Esophagus muscularis mucosa (tissue), 4 donors: Measurements from ENCODE around the gene UROC1. TPM values are rescaled to one million over a fixed set of nuclear protein-coding genes. Genes with fewer than 3 reads are reported as not detected.

Experiments
- DNase-seq: peaks from one replicate; pipeline ENCODE4 v3.0.0-alpha.2; 2017; ENCODE audit errors: extremely low spot score
- H3K27ac ChIP-seq, 4 donors: fragments of 200-600 bp; sonication (generic); replicated peaks in 1 of 4; 1 replicate in 3 of 4; 2 replicates in 1 of 4; pipeline ENCODE4 v1.5.1; 2016 to 2019; ENCODE audit warnings: mild to moderate bottlenecking in 1 of 4
- H3K27me3 ChIP-seq, 4 donors: fragments of 200-600 bp; sonication (generic); one replicate each; pipeline versions ENCODE4 v1.5.1 to v1.6.0; 2016 to 2019
- H3K36me3 ChIP-seq, 4 donors: fragments of 200-600 bp; sonication (generic); one replicate each; pipeline ENCODE4 v1.5.1; 2016 to 2019
- H3K4me1 ChIP-seq, 4 donors: fragments of 200-600 bp; sonication (generic); one replicate each; pipeline ENCODE4 v1.5.1; 2016 to 2019
- H3K4me3 ChIP-seq, 4 donors: fragments of 200-600 bp; sonication (generic); 1 replicate in 2 of 4; 2 replicates in 2 of 4; pipeline ENCODE4 v1.5.1; 2016 to 2019; ENCODE audit warnings: mild to moderate bottlenecking in 4 of 4, moderate library complexity in 1 of 4
- H3K9me3 ChIP-seq, 4 donors: fragments of 200-600 bp; sonication (generic); 1 replicate in 3 of 4; 2 replicates in 1 of 4; pipeline ENCODE4 v1.5.1; 2016 to 2019
- EP300 ChIP-seq: sonication (generic); formaldehyde crosslinking; IDR thresholded peaks from one replicate; pipeline ENCODE4 v1.6.1; 2017; ENCODE audit warnings: antibody characterized with exemption
- POLR2A ChIP-seq: fragments of 450-650 bp; IDR thresholded peaks from one replicate; pipeline ENCODE4 v1.6.1; 2017; ENCODE audit warnings: antibody characterized with exemption, moderate library complexity, mild to moderate bottlenecking, low read depth
- POLR2AphosphoS5 ChIP-seq, 2 donors: sonication (generic); formaldehyde crosslinking; IDR thresholded peaks; one replicate each; pipeline ENCODE4 v1.6.1; 2017; ENCODE audit warnings: antibody characterized with exemption in 2 of 2
- WGBS: methylation state at CpG from one replicate; pipeline ENCODE4 v1.1.5; 2018; 5-methylcytosine and 5-hydroxymethylcytosine counted together
- intact Hi-C: fragments of 100-400 bp; cut with DNase I; formaldehyde crosslinking; loops from one replicate; pipeline ENCODE4 v1.15.1; 2023
- total RNA-seq, 4 donors: library from RNA; depleted of rRNA; stranded (reverse); fragments of >200 nt; gene quantifications; one replicate each; pipeline versions ENCODE4 v1.1.0 to v1.2.1, GENCODE V29; 2016
- TF ChIP-seq, protein P1 (sequence below), 3 experiments: fragments of 200-600 bp in 2 of 3; fragments of 450-650 bp in 1 of 3; sonication (generic) in 2 of 3; IDR thresholded peaks; one replicate each; pipeline ENCODE4 v1.5.1; 2017 to 2019; ENCODE audit warnings: antibody characterized with exemption in 3 of 3, mild to moderate bottlenecking in 2 of 3, moderate library complexity in 1 of 3

Gene UROC1
- total RNA-seq, 4 donors from 2014 or later, result not detected

DNA sequence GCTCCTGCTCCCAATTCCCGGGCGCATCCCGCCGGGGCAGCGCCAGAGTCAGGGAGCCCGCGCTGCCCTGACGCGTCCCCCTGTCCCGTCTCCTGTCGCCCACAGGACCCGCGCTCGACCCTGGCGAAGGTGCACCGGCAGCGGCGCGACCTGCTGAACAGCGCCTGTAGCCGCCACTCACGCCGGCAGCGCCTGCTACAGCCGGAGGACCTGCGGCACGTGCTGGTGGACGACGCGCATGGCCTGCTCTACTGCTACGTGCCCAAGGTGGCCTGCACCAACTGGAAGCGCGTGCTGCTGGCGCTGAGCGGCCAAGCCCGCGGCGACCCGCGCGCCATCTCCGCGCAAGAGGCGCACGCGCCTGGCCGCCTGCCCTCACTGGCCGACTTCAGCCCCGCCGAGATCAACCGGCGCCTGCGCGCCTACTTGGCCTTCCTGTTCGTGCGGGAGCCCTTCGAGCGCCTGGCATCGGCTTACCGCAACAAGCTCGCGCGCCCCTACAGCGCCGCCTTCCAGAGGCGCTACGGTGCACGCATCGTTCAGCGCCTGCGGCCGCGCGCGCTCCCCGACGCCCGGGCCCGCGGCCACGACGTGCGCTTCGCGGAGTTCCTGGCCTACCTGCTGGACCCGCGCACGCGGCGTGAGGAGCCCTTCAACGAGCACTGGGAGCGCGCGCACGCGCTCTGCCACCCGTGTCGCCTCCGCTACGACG, 24.2 kb upstream of the UROC1 start:
- no peak for DNase-seq
- WGBS, result 47% methylated on average over 22 of the region's 101 CpGs

DNA sequence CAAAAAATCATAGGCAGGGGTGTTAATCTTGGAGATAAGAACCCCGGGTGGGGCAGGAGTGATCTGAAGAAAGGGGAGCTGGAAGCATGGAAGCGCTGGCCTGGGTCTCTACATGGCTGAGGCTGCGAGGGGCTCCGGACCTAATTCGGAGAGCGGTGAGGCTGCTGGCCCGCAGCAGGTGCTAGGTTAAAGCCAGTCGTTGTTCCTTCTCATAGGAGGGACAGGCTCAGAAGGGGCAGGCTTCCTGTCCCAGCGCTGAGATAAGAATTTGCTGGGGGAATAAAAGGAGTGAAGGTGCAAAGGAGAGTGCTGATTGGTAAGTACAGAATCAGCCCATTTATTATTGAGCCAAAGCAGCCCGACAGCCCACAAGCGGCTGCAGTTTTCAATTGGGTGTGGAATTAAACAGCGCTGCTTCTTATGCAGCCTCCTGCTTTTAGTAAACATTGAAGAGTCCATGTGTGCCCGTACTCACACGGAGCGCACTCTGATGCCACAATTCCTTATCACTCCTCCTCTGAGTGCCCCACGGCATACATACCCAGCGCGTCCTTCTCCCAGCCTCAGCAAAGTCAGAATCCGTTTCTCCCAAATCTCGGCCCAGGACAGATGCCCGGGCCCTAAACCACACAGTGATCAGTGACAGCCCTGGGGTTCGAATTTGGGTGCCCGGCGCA, 23.5 kb upstream of the UROC1 start:
- WGBS, result 54% methylated on average over 24 of the region's 24 CpGs
- Histone ChIP-seq H3K27me3 (peaks cover 0 to 80% (median 9%) of the 10 kb centered on the region in 4 donors), H3K36me3 (no peaks in the 10 kb centered on the region), H3K4me3 (no peak overlapping the region), H3K9me3 (no peaks in the 10 kb centered on the region), H3K27ac (no peak overlapping the region), H3K4me1 (peaks cover 5 to 14% (median 9%) of the 10 kb centered on the region in 4 donors)
- no peak for DNase-seq
- intact Hi-C loops, result no loop called here
- TF ChIP-seq EP300 (no peak), POLR2AphosphoS5 (IDR thresholded peaks at IDR 0.05) (no peak), POLR2A (no peak)
- TF ChIP-seq, protein P1, sequence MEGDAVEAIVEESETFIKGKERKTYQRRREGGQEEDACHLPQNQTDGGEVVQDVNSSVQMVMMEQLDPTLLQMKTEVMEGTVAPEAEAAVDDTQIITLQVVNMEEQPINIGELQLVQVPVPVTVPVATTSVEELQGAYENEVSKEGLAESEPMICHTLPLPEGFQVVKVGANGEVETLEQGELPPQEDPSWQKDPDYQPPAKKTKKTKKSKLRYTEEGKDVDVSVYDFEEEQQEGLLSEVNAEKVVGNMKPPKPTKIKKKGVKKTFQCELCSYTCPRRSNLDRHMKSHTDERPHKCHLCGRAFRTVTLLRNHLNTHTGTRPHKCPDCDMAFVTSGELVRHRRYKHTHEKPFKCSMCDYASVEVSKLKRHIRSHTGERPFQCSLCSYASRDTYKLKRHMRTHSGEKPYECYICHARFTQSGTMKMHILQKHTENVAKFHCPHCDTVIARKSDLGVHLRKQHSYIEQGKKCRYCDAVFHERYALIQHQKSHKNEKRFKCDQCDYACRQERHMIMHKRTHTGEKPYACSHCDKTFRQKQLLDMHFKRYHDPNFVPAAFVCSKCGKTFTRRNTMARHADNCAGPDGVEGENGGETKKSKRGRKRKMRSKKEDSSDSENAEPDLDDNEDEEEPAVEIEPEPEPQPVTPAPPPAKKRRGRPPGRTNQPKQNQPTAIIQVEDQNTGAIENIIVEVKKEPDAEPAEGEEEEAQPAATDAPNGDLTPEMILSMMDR (IDR thresholded peaks at IDR 0.05), result no peak

More for the DNA sequence above, 24.2 kb upstream of the UROC1 start:
- no peak overlapping the region for H3K27ac ChIP-seq
- H3K4me3 ChIP-seq, result no peak overlapping the region
- H3K27me3 ChIP-seq, result peaks cover 0 to 77% (median 9%) of the 10 kb centered on the region in 4 donors
- H3K4me1 ChIP-seq, result peaks cover 5 to 14% (median 9%) of the 10 kb centered on the region in 4 donors
- no peaks in the 10 kb centered on the region for H3K9me3 ChIP-seq
- no peaks in the 10 kb centered on the region for H3K36me3 ChIP-seq
- intact Hi-C loops, result no loop called here
- no peak for TF ChIP-seq POLR2A
- TF ChIP-seq, protein P1 (IDR thresholded peaks at IDR 0.05), result no peak
- TF ChIP-seq EP300, result no peak
- no peak for TF ChIP-seq POLR2AphosphoS5 (IDR thresholded peaks at IDR 0.05)

DNA sequence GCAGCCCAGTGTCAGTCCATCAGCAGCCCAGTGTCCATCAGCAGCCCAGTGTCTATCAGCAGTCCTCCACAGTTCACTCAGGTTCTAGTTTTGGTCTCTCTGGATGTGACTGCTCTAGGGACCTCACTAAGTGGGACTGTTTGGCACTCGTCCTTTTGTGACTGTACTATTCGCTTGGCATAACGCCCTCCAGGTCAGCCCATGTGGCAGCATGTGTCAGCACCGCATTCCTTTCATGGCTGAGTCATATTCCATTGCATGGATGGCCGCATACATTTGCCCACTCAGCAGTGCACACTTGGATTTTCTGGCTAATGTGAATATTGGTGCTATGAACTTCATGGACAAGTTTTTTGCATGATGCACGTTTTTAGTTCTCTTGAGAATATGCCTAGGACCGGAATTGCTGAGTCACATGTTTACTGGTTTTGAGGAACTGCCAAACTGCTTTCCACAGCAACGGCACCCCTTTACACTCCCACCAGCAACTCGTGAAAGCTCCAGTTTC, 22.8 kb upstream of the UROC1 start:
- no peaks in the 10 kb centered on the region for H3K9me3 ChIP-seq
- H3K27ac ChIP-seq, result no peak overlapping the region
- peaks cover 5 to 14% (median 9%) of the 10 kb centered on the region in 4 donors for H3K4me1 ChIP-seq
- intact Hi-C loops, result no loop called here
- 40% methylated on average over 9 of the region's 9 CpGs for WGBS
- no peaks in the 10 kb centered on the region for H3K36me3 ChIP-seq
- H3K27me3 ChIP-seq, result peaks cover 0 to 81% (median 9%) of the 10 kb centered on the region in 4 donors
- no peak for DNase-seq
- TF ChIP-seq POLR2AphosphoS5 (IDR thresholded peaks at IDR 0.05), result no peak
- no peak for TF ChIP-seq POLR2A
- TF ChIP-seq EP300, result no peak
- TF ChIP-seq, protein P1 (IDR thresholded peaks at IDR 0.05), result no peak
- no peak overlapping the region for H3K4me3 ChIP-seq

DNA sequence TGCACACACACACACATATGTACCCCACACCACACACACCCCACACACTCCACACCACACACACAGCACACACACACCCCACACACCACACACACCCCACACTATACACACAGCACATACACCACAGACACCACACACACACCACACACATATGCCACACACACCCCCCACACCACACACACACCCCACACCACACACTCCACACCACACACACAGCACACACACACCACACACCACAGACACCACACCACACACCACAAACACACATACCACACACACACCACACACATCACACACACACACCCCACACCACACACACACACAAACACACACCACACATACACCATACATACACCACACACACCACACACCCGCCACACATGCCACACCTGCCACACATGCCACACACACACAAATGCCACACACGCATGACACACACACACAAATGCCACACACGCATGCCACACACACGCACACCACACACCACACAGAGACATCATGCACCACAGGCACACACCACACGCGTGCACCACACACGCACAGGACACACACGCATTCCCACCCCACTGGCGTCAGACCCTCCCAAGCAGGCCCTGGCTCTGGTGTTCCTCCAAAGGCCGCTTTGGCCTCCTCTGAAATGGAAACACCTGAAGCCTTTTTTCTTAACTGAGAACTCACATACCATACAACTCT, 22.1 kb upstream of the UROC1 start:
- H3K9me3 ChIP-seq, result no peaks in the 10 kb centered on the region
- no peak overlapping the region for H3K4me3 ChIP-seq
- H3K27me3 ChIP-seq, result peaks cover 0 to 87% (median 9%) of the 10 kb centered on the region in 4 donors
- H3K4me1 ChIP-seq, result peaks cover 5 to 14% (median 9%) of the 10 kb centered on the region in 4 donors
- intact Hi-C loops, result no loop called here
- WGBS, result 95% methylated on average over 10 of the region's 10 CpGs
- TF ChIP-seq POLR2AphosphoS5 (IDR thresholded peaks at IDR 0.05), result no peak
- no peak for TF ChIP-seq POLR2A
- no peak for DNase-seq
- no peak overlapping the region for H3K27ac ChIP-seq
- no peaks in the 10 kb centered on the region for H3K36me3 ChIP-seq

DNA sequence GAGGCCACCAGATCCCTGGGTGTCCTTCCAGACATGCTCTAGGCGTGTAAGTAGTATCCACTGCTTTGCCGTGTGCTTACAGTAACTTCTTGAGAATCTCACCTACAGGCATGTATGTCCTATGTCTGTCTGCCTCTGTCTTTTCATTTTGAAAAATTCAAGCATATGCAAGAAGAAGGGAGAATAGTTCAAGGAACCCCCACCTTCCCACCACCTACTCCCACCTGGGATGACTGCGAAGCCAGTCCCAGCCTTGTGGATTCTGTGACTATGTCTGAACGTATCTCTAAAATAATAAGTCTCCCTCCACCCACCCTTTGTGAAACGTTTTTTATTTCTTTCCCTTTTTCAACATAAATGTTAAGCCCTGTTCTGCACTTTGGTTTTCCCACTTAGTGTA, 21.4 kb upstream of the UROC1 start:
- Histone ChIP-seq H3K27me3 (peaks cover 0 to 83% (median 9%) of the 10 kb centered on the region in 4 donors), H3K36me3 (no peaks in the 10 kb centered on the region), H3K4me1 (peaks cover 5 to 14% (median 9%) of the 10 kb centered on the region in 4 donors), H3K4me3 (no peak overlapping the region), H3K27ac (no peak overlapping the region), H3K9me3 (no peaks in the 10 kb centered on the region)
- TF ChIP-seq POLR2AphosphoS5 (IDR thresholded peaks at IDR 0.05), result no peak
- TF ChIP-seq, protein P1 (IDR thresholded peaks at IDR 0.05), result no peak
- no peak for TF ChIP-seq POLR2A
- no peak for TF ChIP-seq EP300
- WGBS, result 48% methylated on average over 5 of the region's 5 CpGs
- DNase-seq, result no peak
- intact Hi-C loops, result no loop called here
